Stimulated activated CD4-positive, alpha-beta T cell treated with anti-CD3 and anti-CD28 coated beads, TNF-alpha, amount 100 ng/mL, for 4 hours (primary cell): ENCODE measurements around the gene EDA.
"Not testable (repeated sequence)": the region's sequence is repeated elsewhere in the genome, so short reads cannot be mapped to it uniquely, and the experiment has no call there.

Source experiments
- DNase-seq, 3 experiments: peaks; one replicate each; pipeline ENCODE4 v3.0.0-alpha.2; 2020; ENCODE audit warnings: low read depth in 3 of 3

EDA gene

DNA sequence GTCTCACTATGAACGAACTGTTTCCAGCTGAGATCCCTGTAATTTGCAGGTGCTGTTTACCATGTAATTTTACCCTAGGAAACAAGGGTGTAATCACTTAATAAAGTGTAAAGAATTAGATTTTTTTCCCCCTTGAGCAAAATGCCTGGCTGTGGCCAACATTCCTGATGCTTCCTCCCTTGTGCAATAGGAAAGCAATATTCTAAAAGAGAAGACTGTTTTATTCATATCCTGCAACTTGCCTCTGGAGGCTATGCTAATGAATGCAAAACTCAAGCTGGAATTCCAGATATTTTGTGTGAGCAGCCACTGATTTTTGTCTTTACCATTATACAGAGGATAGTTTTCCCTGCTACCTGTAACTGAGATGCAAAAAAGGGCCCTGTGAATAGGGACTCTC is 335.8 kb downstream of the EDA start:
- DNase-seq = no peak

DNA sequence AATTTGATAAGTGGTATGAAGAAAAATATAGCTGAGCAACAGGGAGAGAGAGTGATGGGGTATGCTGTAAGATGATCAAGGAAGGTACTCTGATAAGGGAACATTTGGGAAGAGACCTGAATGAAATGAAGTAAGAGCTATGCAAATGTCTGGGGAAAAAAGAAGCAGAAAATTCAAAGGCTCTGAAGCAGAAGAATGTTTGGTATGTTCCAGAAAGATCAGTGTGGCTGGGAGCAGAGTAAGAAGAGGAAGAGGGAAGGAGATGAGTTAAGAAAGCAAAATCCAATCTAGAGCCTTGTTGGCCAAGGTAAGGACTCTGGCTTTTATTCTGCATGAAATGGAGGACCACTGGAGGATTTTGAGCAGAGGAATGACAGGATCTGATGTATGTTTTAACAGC is 343.8 kb downstream of the EDA start:
- no peak for DNase-seq

DNA sequence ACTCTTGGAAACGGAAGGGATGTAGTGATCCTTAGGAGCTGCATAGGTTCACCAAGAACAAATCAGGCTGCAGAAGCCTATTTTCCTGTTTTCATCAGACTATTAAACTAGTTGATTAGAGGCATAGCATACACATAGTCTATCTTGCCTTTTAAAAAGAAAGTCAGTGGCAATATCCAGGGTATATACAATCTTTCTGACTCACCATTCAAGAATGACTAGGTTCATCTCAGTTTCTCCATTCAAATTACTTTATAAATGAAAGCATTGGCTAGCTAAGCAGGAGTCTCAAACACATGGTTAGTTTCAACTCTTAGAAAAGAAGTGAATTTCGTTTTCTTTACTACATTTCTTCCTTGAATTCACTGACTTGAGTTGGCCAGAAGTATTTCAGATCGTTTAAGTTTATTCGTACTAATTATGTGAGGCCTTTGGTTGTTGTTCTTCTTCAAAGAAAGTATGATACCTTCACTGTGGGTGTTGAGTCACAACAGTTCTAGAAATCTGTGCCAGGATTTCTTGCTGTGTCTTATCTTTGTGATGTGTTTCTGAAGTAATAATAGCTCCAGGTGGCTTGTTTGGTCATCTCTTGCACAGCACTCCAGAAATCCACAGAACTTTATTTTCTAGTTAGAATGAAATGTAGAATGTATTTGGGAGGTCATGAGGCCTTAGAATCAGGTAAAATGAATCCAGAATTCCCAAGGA is 345.6 kb downstream of the EDA start:
- no peak for DNase-seq

DNA sequence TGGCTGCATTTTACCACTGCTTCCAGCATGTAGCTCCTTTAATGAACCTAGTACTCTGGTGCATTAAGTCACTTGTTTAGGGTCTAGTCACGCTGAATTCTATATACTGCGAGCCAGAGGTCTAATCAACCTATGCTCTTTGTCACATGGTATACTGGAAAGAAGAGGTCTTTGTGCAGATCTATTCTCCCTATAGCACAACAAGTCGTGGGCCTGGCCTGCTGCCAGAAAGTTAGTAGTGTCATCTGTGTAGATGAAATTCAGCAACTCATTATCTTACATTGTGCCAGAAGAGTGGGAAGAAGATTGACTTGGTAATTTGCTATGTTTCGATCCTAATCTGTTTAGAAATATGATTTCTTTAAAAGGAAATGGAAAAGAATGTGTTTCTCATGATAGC is 353.0 kb downstream of the EDA start:
- no peak for DNase-seq

DNA sequence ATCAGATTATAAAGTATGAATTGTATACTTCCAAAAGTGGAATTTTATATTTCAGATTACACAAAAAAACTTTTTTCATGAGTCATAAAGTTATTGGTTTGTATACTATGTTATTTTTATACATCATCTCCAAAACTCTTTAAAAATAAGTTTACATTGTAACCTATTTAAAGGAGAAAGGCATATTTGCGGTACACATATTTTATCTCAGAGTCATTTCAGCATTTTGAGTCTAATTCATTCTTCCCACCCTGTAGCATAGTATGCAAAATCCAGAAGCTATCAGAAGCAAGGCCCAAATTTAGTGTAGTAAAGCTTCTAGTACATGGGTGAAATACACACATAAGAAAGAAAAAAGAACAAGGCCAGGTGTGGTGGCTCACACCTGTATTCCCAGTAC is 353.5 kb downstream of the EDA start:
- DNase-seq = no peak

DNA sequence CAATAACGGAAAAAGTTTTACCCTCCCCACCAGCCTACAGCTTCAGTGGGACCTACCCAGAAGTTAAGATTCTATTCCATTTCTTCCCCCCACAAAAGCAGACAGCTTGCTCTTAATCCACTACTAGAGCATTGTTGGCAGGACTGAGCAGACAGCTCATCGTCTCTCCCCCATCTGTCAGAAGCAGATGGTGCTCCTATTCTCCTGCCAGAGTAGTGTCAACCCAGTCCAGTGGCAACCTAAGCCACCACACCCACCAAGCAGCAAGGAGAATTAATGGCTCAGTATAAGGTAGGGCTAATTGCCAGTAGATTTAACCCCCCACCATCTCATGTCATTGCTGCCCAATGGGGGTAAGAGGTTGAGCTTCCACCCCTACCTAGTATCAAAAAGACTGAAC is 371.8 kb downstream of the EDA start:
- DNase-seq = no peak

DNA sequence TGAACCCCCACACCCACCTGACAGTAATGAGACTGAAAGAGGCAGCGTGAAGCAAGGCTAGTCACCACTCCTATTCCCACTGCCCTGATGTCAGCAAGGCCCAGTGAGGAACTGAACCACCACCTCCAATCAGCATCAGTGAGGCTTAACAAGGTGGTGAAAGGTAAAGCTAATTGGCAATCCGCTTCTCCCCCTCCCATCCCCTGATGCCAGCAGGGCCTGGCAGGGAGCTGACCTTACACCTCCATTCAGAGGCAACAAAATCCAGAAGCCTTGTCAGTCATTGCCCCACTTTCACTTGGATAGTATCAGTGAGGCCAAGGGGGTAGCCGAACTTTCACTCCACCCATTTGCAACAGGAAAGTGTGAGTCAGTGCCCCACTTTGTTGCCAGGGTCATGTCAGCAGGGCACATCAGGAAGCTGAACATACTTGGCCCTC is 373.1 kb downstream of the EDA start:
- DNase-seq = no peak

DNA sequence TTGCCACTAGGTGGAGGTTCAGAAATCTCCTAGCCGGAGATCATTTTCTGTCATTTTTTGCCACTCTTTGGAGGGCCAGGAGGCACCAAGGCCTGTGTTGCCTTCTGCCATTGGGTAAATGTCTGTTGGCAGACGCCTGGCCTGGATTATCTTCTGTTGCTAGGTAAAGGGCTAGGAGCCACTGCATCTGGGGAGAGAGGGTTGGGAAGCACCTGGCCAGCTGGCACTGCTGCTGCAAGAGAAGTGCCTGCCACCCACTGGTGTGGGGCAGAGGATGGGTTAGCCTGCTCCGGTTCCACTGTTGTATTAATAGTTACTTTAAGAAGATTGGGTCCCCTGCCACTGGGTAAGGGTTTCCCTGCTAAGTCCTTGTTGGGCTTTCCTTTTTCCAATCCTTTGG is 375.8 kb downstream of the EDA start:
- DNase-seq = no peak

DNA sequence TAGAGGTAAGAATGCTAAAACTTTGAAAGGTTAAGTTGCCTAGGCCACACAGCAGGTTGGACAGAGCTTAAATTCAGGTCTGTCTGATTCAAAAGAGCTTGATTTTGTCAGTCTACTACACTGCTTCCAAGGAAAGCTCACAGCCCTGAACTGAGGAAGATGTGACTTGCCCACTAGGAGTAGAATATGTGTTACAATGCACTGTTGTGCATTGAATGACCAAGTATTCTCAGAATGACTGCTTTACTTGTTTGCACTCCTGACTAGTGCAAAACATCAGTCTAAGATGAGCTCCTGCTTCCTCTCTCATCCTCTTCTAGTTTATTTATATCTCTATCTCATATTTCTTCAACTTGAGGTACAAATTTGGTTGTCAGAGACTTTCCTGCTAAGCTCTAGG is 377.6 kb downstream of the EDA start:
- no peak for DNase-seq

DNA sequence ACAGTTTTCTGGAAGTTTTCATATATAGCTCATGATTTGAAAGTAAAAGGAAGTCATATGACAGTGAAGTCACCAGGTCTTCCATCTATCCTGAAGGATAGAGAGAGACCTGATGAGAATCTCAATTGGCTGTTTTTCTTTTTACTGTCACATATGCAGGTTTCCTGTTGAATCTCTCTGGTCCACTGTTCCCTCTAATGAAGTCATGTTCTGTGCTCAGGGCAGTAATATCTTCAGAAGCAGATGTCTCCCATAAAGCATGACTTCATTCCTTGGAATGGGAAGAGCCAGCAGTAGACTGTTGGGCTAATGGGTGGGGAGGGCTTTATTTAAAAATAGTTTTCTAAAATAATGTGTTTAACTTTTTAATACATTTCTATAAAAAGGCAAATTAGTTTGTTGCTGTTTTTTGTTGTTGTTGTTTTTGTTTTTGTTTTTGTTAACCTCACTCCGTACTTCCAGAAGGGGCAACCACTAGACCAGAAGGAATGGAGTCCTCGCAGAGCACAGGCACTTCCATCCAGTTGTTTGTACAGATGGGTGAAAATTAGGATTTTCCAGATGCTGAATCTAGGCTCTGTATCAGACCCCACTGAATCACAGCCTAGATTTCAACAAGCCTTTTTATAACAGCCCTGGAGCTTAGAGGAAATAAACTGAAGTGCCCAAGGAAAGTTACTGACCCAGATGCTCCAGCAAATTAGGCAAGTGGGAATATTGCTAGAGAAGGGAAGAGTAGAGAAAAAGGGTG is 379.6 kb downstream of the EDA start:
- no peak for DNase-seq

DNA sequence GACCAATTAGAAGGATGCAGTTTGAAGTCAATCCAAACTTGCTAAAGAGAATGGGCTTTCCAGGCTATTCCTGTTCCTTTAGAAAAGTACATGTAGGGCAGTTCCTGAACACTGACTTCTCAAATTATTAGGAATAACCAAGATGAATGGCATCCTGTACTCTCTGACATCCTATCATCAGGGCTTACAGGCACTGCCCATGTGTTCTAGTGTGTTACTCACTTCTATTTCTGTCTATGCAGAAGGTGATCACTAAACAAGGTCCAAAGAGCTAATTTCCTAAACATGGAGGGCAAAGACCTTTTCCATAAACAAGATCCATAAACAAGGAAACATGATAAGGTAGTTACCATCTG is 380.2 kb downstream of the EDA start:
- DNase-seq = no peak

DNA sequence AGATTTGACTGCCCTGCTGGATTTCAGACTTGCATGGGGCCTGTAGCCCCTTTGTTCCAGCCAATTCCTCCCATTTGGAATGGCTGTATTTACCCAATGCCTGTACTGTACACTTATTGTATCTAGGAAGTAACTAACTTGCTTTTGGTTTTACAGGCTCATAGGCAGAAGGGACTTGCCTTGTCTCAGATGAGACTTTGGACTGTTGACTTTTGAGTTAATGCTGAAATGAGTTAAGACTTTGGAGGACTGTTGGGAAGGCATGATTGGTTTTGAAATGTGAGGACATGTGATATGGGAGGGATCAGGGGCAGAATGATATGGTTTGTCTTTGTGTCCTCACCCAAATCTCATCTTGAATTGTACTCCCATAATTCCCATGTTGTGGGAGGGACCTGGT is 382.4 kb downstream of the EDA start:
- not testable (repeated sequence) for DNase-seq

DNA sequence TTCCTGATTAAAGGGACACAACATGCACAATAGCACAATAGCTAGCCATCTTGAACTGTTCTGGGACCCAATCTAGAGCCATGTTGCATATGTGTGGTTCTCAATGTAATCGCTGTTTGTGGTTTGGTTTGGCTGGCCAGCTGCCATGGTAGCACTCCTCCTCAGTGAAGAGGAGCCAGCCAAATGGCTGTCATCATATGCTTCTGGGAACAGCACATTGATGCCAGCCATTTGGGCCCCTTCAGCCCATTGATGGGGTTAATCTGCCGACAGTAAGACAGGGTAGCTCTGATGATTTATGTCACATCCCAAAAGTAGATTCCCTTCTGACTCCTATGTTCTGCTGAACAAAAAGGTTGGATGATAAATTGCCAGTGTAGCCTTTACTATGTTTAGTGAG is 385.4 kb downstream of the EDA start:
- DNase-seq = no peak

DNA sequence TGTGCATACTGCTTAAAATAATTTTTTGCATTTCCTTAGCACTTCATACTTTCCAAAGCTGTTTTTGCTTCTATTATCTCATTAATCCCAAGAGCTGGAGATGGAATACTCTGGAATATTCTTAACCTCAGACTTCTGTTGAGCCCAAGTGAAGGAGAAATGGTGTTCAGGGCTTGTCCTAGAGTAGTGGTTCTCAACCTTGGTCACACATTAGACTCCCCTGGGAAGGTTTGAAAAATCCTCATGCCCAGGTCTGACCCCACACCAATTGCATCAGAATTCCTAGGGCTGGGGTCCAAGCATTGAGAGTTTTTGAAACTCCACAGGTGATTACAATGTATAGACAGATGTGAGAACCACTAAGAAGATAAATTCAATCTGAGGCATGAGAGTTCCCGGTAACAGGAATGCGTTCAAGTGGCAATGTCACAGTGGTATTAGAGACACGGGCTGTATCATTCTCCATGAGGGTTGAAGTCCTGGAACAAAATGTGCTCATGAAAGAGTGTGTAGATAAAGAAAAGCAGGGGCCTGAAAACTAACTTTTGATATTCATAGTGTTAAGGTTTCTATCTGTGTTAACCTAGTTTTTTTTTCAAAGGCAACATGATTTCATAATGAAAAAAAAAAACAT is 385.9 kb downstream of the EDA start:
- DNase-seq = no peak

DNA sequence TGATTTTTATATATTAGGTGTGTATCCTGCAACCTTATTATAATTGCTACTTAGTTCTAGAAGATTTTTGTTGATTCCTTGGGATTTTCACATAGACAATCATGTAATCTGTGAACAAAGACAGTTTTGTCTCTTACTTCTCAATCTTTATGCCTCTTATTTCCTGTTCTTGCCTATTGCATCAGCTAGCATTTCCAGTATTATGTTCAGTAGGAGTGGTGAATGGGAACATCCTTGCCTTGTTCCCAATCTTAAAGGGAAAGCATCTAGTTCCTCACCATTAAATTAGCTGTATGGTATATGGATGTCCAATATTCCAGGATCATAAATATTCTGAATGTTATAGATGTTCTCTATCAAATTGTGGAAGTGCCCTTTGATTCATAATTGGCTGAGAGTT is 392.0 kb downstream of the EDA start:
- DNase-seq = no peak

DNA sequence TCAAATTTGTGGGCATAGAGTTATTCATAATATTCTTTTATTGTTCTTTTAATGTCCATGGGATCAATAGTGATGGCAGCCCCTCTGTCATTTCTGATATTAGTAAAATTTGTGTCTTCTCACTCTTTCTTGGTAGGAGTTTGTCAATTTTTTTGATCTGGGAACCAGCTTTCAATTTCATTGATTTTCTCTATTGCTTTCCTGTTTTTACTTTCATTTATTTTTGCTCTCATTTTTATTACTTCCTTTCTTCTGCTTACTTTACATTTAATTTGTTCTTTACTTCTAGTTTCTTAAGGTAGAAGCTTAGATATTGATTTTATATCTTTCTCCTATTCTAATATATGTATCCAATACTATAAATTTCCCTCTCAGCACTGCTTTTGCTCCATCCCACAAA is 393.1 kb downstream of the EDA start:
- no peak for DNase-seq

DNA sequence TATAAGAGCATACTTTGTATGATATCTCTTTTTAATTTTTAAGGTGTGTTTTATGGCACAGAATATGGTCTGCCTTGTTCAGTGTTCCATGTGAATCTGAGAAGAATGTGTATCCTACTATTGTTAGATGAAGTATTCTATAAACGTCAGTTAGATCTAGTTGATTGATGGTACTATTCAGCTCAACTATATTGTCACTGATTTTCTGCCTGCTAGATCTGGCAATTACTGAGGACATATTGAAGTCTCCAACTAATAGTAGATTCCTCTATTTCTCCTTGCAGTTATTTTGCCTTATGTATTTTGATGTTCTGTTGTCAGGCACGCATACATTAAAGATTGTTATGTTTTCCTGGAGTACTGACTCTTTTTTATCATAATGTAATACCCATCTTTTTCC is 394.1 kb downstream of the EDA start:
- no peak for DNase-seq

DNA sequence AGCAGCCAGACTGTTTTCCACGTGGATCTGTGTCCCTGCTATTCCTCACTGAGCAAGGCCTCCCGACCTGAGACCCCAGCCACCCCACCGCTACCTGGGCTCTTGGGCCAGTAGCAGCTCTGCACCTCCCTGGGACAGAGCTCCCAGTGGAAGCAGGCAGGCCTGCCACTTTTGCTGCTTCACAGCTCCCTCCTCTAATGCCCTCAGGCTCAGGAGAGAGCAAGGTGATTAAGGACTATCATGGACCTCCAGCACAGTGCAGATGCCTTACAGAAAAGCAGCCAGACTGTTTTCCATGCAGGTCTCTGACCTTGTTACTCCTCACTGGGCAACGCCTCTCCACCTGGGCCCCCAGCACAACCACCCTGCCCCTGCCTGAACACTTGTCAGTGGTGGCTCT is 396.8 kb downstream of the EDA start:
- DNase-seq = no peak

DNA sequence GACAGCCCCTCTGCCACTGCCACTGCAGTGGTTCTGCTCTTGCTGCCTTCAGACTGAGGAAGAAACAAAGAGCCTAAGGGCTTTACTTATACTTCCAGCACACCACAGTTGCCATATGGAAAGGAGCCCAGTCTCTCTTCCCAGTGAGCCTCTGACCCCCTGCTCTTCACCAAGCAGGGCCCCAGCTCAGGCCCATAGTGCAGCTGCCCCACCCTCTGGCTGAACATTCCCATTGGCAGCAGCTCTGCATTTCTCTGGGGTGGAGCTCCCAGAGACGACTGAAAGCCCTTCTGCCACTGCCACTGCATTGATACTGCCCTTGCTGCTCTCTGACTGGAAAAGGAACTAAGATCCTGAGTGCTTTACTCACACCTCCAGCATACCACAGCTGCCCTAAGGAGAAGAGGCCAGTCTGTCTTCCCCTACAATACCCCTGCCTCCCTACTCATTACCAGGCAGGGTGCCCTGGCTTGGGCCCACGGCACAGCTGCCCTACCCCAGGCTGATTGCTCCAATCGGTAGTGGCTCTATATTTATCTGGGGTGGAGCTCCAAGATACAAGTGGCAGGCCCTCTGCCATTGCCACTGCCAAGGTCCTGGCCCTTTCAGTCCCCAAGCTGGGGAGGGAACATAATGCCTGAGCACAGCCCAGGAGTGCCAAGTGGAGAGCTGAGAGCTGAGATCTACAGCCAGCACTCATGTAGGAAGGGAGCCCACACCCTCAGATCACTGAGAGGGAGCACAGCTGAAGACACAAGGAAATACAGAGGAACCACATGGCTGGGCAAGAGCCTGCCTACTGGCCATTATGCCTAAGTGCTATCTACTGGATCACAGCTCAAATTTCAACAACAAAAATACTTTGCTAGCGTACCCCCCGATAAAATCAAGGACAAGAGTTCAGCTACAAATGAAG is 397.8 kb downstream of the EDA start:
- no peak for DNase-seq

DNA sequence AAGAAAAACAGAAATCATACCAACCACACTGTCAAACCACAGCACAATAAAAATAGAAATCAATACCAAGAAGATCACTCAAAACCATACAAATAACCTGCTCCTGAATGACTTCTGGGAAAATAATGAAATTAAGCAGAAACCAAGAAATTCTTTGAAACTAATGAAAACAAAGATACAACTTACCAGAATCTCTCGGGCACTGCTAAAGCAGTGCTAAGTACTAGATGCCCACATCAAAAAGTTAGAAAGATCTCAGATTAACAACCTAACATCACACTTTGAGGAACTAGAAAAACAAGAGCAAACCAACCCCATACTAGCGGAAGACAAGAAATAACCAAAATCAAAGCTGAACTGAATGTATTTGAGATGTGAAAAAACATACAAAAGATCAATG is 400.6 kb downstream of the EDA start:
- DNase-seq = no peak

DNA sequence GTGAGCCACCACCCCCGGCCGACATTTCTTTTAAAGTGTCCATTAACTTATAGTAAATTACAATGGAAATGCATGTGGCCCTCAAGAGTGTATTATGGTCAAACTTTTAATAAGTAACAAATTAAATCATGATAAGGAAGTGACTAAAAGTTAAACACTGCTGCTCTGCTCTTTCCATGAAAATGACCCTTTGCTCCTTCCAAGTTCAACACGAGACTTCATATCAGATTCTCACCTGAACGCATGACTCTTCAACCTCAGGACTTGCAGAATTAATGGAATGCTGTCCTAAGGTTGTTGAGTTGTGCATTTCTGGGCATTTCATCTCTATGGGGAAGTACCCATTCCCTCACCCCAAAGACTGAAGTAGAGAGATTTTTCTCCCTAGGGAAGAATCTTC is 406.7 kb downstream of the EDA start:
- no peak for DNase-seq

DNA sequence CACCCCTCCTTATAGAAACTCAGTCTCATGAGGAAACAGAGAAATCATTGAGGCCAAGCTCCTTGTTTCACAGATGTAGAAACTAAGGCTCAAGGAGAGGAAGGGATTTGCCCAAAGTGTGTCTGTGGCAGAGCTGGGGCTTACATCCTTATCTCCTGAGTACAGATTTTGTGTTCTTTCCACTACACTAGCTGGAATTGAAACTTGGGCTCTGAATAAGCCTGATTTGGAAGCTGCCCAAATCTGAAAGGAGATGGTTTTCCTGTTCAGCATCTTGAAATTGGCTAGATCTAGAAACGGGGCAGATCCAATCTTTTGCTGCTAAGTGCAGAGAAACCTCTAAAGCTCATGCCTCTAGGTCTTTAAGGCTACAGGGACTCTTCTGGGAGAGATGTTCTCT is 409.6 kb downstream of the EDA start:
- DNase-seq = no peak
